NB4 (cell line): ENCODE measurements around the gene FREY1.

ENCODE experiments used
- DNase-seq: peaks from one replicate; pipeline ENCODE4 v3.0.0; 2010; ENCODE audit warnings: low read depth
- H3K4me3 ChIP-seq: one replicate; pipeline ENCODE4 v1.5.1; 2011; ENCODE audit warnings: mild to moderate bottlenecking, low read depth, low read length, moderate library complexity
- CTCF ChIP-seq: IDR thresholded peaks from one replicate; pipeline ENCODE4 v1.5.1; 2012; ENCODE audit warnings: low read depth, low read length
- MAX ChIP-seq: IDR thresholded peaks from 2 replicates; pipeline ENCODE4 v1.6.1; 2011; ENCODE audit warnings: low read depth, low read length
- MYC ChIP-seq: IDR thresholded peaks from 2 replicates; pipeline ENCODE4 v1.6.1; 2011; ENCODE audit warnings: low read depth, low read length
- POLR2A ChIP-seq: IDR thresholded peaks from 2 replicates; pipeline ENCODE4 v1.6.1; 2011; ENCODE audit warnings: mild to moderate bottlenecking; ENCODE audit not compliant: insufficient read length; ENCODE audit errors: extremely low read depth

Gene FREY1

GRCh38 chr11:45934580-45935318 lies 27.7 kb upstream of the FREY1 start:
- TF ChIP-seq CTCF (no peak), MAX (no peak), POLR2A (no peak), MYC (no peak)
- H3K4me3 ChIP-seq, result no peak overlapping the region
- DNase-seq, result no peak

- DNase-seq, result no peak
- TF ChIP-seq CTCF, result no peak
- no peak for TF ChIP-seq MAX
- TF ChIP-seq POLR2A, result no peak
- no peak for TF ChIP-seq MYC
- H3K4me3 ChIP-seq, result no peak overlapping the region
These were observed 26.9 kb upstream of the FREY1 start for GRCh38 chr11:45933846-45934579.

- TF ChIP-seq CTCF (no peak), MAX (no peak), POLR2A (no peak), MYC (no peak)
- no peak for DNase-seq
- no peak overlapping the region for H3K4me3 ChIP-seq
These were observed 26.2 kb upstream of the FREY1 start for GRCh38 chr11:45933131-45933831.

- H3K4me3 ChIP-seq, result no peak overlapping the region
- no peak for TF ChIP-seq POLR2A
- no peak for TF ChIP-seq MAX
- no peak for TF ChIP-seq CTCF
- TF ChIP-seq MYC, result no peak
These were observed 25.1 kb upstream of the FREY1 start for GRCh38 chr11:45932217-45932616.

GRCh38 chr11:45931739-45932138 lies 24.7 kb upstream of the FREY1 start:
- H3K4me3 ChIP-seq, result no peak overlapping the region
- no peak for TF ChIP-seq POLR2A
- TF ChIP-seq MAX, result no peak
- TF ChIP-seq CTCF, result no peak
- no peak for DNase-seq

More at GRCh38 chr11:45932217-45932616, 25.1 kb upstream of the FREY1 start:
- DNase-seq, result no peak
